GM12872 (cell line): ENCODE data around the gene TCN2.
A peak's percentile ranks its signal among the peaks of the same experiment; 100 is the strongest.

ENCODE experiments used
- CTCF ChIP-seq: IDR thresholded peaks from 3 replicates; pipeline ENCODE4 v1.5.1; 2011; ENCODE audit warnings: low read depth, mild to moderate bottlenecking, low read length, moderate library complexity; ENCODE audit not compliant: insufficient read depth

The TCN2 gene

GRCh38 chr22:30605449-30606110, 1.4 kb upstream of the TCN2 start:
- peak; percentile 79 for TF ChIP-seq CTCF

- no peak for TF ChIP-seq CTCF
Measured at GRCh38 chr22:30607300-30607930, 441 bp downstream of the TCN2 start.

GRCh38 chr22:30607939-30608338, 965 bp downstream of the TCN2 start:
- TF ChIP-seq CTCF = no peak

GRCh38 chr22:30609260-30610185, 2.5 kb downstream of the TCN2 start:
- no peak for TF ChIP-seq CTCF

- no peak for TF ChIP-seq CTCF
Measured at GRCh38 chr22:30610299-30610698, 3.3 kb downstream of the TCN2 start.

GRCh38 chr22:30611197-30611596, 4.2 kb downstream of the TCN2 start:
- no peak for TF ChIP-seq CTCF

GRCh38 chr22:30612789-30613188, 5.8 kb downstream of the TCN2 start:
- TF ChIP-seq CTCF = peak; percentile 24; the same call in 1 of the 3 replicates
